ENCODE data around the gene ERFL. TPM values are rescaled to one million over a fixed set of nuclear protein-coding genes. Genes with fewer than 3 reads are reported as not detected.

Gene ERFL
- polyA plus RNA-seq, 1 of the 3 experiments (the other 2 are of a cell fraction) = 0.07 TPM

GRCh38 chr19:41918653-41919244 is 9.5 kb downstream of the ERFL start (continued):
- TF ChIP-seq ZBTB33 (IDR thresholded peaks at IDR 0.05; ENCODE audit: borderline replicate concordance, low read depth) (no peak), FOXM1 (IDR thresholded peaks at IDR 0.05; ENCODE audit: low read depth) (no peak), TCF12 (IDR thresholded peaks at IDR 0.05) (no peak), ELF1 (IDR thresholded peaks at IDR 0.05) (no peak), EZH2phosphoT487 (IDR thresholded peaks at IDR 0.05; ENCODE audit: borderline replicate concordance, low read depth) (no peak), YY1 (IDR thresholded peaks at IDR 0.05; ENCODE audit: low read depth) (no peak), GABPA (IDR thresholded peaks at IDR 0.05; ENCODE audit: low read depth) (no peak)

- H3K27ac ChIP-seq (ENCODE audit: low read depth in 2 of 2, low read length in 1 of 2) = no peak overlapping the region
- H3K79me2 ChIP-seq (ENCODE audit: insufficient read depth) = no peaks in the 10 kb centered on the region
- H3K36me3 ChIP-seq (replicated peaks in 1 of 2; ENCODE audit: control insufficient read depth in 1 of 2, insufficient read depth in 2 of 2, low read length in 1 of 2) = no peaks in the 10 kb centered on the region
- H3K4me2 ChIP-seq = no peak overlapping the region
- H3F3A ChIP-seq (replicated peaks; ENCODE audit: insufficient read depth) = no peaks in the 10 kb centered on the region
- H2AFZ ChIP-seq (ENCODE audit: low read depth) = no peak overlapping the region
- POLR2A ChIA-PET = no interaction called here
- no peak overlapping the region for H3K9ac ChIP-seq
- no peak overlapping the region for H3K4me3 ChIP-seq (ENCODE audit: low read depth in 2 of 2, low read length in 1 of 2)
- H3K27me3 ChIP-seq (ENCODE audit: insufficient read depth) = peaks cover 29% of the 10 kb centered on the region
- no peak for TF ChIP-seq USF1 (IDR thresholded peaks at IDR 0.05; ENCODE audit: borderline replicate concordance, low read depth)
- no peak for TF ChIP-seq MXI1 (IDR thresholded peaks at IDR 0.05; ENCODE audit: low read depth, low read length)
- no peak for TF ChIP-seq RAD21 (IDR thresholded peaks at IDR 0.05; ENCODE audit: low read length)
- no peak for TF ChIP-seq RXRA (IDR thresholded peaks at IDR 0.05; ENCODE audit: borderline replicate concordance, low read depth)
- no peak for TF ChIP-seq POLR2AphosphoS5 (IDR thresholded peaks at IDR 0.05; ENCODE audit: low read depth, low read length)
- TF ChIP-seq ZBTB33 (IDR thresholded peaks at IDR 0.05; ENCODE audit: borderline replicate concordance, low read depth) = no peak
- no peak for TF ChIP-seq MEF2A (IDR thresholded peaks at IDR 0.05; ENCODE audit: borderline replicate concordance, low read depth)
- H3K4me1 ChIP-seq (ENCODE audit: control insufficient read depth in 1 of 2, insufficient read depth in 2 of 2, low read depth in 1 of 2, low read length in 1 of 2) = no peaks in the 10 kb centered on the region; a peak in 1 of 4 replicates
- no peaks in the 10 kb centered on the region for H3K9me3 ChIP-seq
- H3K9me2 ChIP-seq = no peaks in the 10 kb centered on the region
- CTCF ChIA-PET = no interaction called here
- WGBS (ENCODE audit: low lambda C conversion rate) = 74% methylated on average over 6 of the region's 6 CpGs
- DNase-seq = no peak
- no peaks in the 10 kb centered on the region for H4K20me1 ChIP-seq (ENCODE audit: insufficient read depth)
Measured at GRCh38 chr19:41918095-41918494, 10.2 kb downstream of the ERFL start.
